H9 (cell line): ENCODE measurements around the gene KCNIP4. TPM values are rescaled to one million over a fixed set of nuclear protein-coding genes. Genes with fewer than 3 reads are reported as not detected.
A peak's percentile ranks its signal among the peaks of the same experiment; 100 is the strongest.

Experiments
- DNase-seq: peaks from one replicate; pipeline ENCODE4 v3.0.0-alpha.2; 2017
- H2AFZ ChIP-seq: one replicate; pipeline ENCODE4 v1.6.1; 2013; ENCODE audit warnings: mild to moderate bottlenecking, low read length, control low read depth, moderate library complexity
- H2AK5ac ChIP-seq: 2 replicates; pipeline ENCODE4 v1.6.1; 2013; ENCODE audit warnings: low read length, control low read depth, mixed read lengths; ENCODE audit not compliant: insufficient read length
- H2BK120ac ChIP-seq: one replicate; pipeline ENCODE4 v1.6.1; 2013; ENCODE audit warnings: low read depth, mild to moderate bottlenecking, low read length, control low read depth, inconsistent platforms; ENCODE audit not compliant: poor library complexity, severe bottlenecking
- H2BK12ac ChIP-seq: 2 replicates; pipeline ENCODE4 v1.6.1; 2013; ENCODE audit warnings: low read length, control low read depth, mixed read lengths, low read depth; ENCODE audit not compliant: insufficient read length
- H2BK15ac ChIP-seq: 2 replicates; pipeline ENCODE4 v1.6.1; 2013; ENCODE audit warnings: low read depth, low read length, control low read depth
- H2BK20ac ChIP-seq: one replicate; pipeline ENCODE4 v1.6.1; 2013; ENCODE audit warnings: low read depth, mild to moderate bottlenecking, low read length, control low read depth, inconsistent platforms; ENCODE audit not compliant: poor library complexity, severe bottlenecking
- H2BK5ac ChIP-seq: 2 replicates; pipeline ENCODE4 v1.6.1; 2013; ENCODE audit warnings: low read length, control low read depth, mixed read lengths; ENCODE audit not compliant: insufficient read length
- H3K14ac ChIP-seq: 2 replicates; pipeline ENCODE4 v1.6.1; 2013; ENCODE audit warnings: low read length, control low read depth; ENCODE audit not compliant: insufficient read depth
- H3K18ac ChIP-seq: 2 replicates; pipeline ENCODE4 v1.6.1; 2013; ENCODE audit warnings: low read depth, mild to moderate bottlenecking, mixed read lengths, low read length, control low read depth; ENCODE audit not compliant: insufficient read length
- H3K23ac ChIP-seq: 2 replicates; pipeline ENCODE4 v1.6.1; 2013; ENCODE audit warnings: low read length, control low read depth, mixed read lengths, low read depth; ENCODE audit not compliant: insufficient read length
- H3K23me2 ChIP-seq: 2 replicates; pipeline ENCODE4 v1.6.1; 2013; ENCODE audit warnings: low read depth, mild to moderate bottlenecking, mixed read lengths, low read length, control low read depth; ENCODE audit not compliant: insufficient read length, poor library complexity, severe bottlenecking
- H3K27ac ChIP-seq: 2 replicates; pipeline ENCODE4 v1.5.1; 2013; ENCODE audit warnings: low read length, control low read depth, mixed read lengths, low read depth; ENCODE audit not compliant: insufficient read length
- H3K27me3 ChIP-seq: 2 replicates; pipeline ENCODE4 v1.6.1; 2013; ENCODE audit warnings: low read length, control low read depth, inconsistent platforms; ENCODE audit not compliant: insufficient read depth
- H3K4ac ChIP-seq: 2 replicates; pipeline ENCODE4 v1.6.1; 2013; ENCODE audit warnings: low read depth, mild to moderate bottlenecking, control low read depth, inconsistent platforms, low read length, moderate library complexity
- H3K4me1 ChIP-seq: 2 replicates; pipeline ENCODE4 v1.6.1; 2013; ENCODE audit warnings: low read length, control low read depth, inconsistent platforms; ENCODE audit not compliant: insufficient read depth
- H3K4me2 ChIP-seq: 2 replicates; pipeline ENCODE4 v1.6.1; 2013; ENCODE audit warnings: low read length, control low read depth, mixed read lengths; ENCODE audit not compliant: insufficient read length, insufficient read depth
- H3K56ac ChIP-seq: 2 replicates; pipeline ENCODE4 v1.6.1; 2013; ENCODE audit warnings: low read depth, mild to moderate bottlenecking, mixed read lengths, low read length, control low read depth; ENCODE audit not compliant: insufficient read length
- H3K79me1 ChIP-seq: 2 replicates; pipeline ENCODE4 v1.6.1; 2013; ENCODE audit warnings: low read depth, mild to moderate bottlenecking, moderate library complexity, low read length, control low read depth, inconsistent platforms; ENCODE audit not compliant: insufficient read depth, poor library complexity, severe bottlenecking
- H3K79me2 ChIP-seq: 2 replicates; pipeline ENCODE4 v1.6.1; 2013; ENCODE audit warnings: low read length, control low read depth, inconsistent platforms; ENCODE audit not compliant: insufficient read depth
- H3K9ac ChIP-seq: 2 replicates; pipeline ENCODE4 v1.6.1; 2013; ENCODE audit warnings: low read length, control low read depth, mixed read lengths; ENCODE audit not compliant: insufficient read length; ENCODE audit errors: extremely low read depth
- H3K9me3 ChIP-seq: one replicate; pipeline ENCODE4 v1.6.1; 2013; ENCODE audit warnings: low read depth, low read length, inconsistent platforms; ENCODE audit not compliant: control insufficient read depth
- H3T11ph ChIP-seq: one replicate; pipeline ENCODE4 v1.6.1; 2013; ENCODE audit warnings: mild to moderate bottlenecking, low read length, control low read depth, inconsistent platforms
- H4K20me1 ChIP-seq: one replicate; pipeline ENCODE4 v1.6.1; 2013; ENCODE audit not compliant: control insufficient read depth, insufficient read length, insufficient read depth
- H4K5ac ChIP-seq: 2 replicates; pipeline ENCODE4 v1.6.1; 2013; ENCODE audit warnings: low read depth, mild to moderate bottlenecking, mixed read lengths, low read length, control low read depth; ENCODE audit not compliant: insufficient read length
- H4K8ac ChIP-seq: replicated peaks from 2 replicates; pipeline ENCODE4 v1.6.1; 2013; ENCODE audit warnings: low read length, control low read depth, mixed read lengths, low read depth; ENCODE audit not compliant: insufficient read length
- H4K91ac ChIP-seq: 2 replicates; pipeline ENCODE4 v1.6.1; 2013; ENCODE audit warnings: low read depth, mild to moderate bottlenecking, moderate library complexity, mixed read lengths, low read length, control low read depth; ENCODE audit not compliant: insufficient read length
- H3K27ac Mint-ChIP-seq, 3 experiments: 2 replicates in 2 of 3; 3 replicates in 1 of 3; pipeline ENCODE4 v1.8.0; 2020 to 2021; ENCODE audit warnings: mixed read lengths in 3 of 3, mild to moderate bottlenecking in 1 of 3, moderate library complexity in 1 of 3
- H3K27me3 Mint-ChIP-seq: 2 replicates; pipeline ENCODE4 v1.8.0; 2021; ENCODE audit warnings: low read depth, mild to moderate bottlenecking, moderate library complexity, mixed read lengths
- H3K36me3 Mint-ChIP-seq, 3 experiments: 2 replicates in 2 of 3; 3 replicates in 1 of 3; pipeline ENCODE4 v1.8.0; 2020 to 2021; ENCODE audit warnings: low read depth in 3 of 3, mixed read lengths in 3 of 3; ENCODE audit not compliant: insufficient read depth in 1 of 3
- H3K4me1 Mint-ChIP-seq, 2 experiments: 2 replicates each; pipeline ENCODE4 v1.8.0; 2020; ENCODE audit warnings: mixed read lengths in 2 of 2
- H3K4me3 Mint-ChIP-seq, 2 experiments: 2 replicates in 1 of 2; 3 replicates in 1 of 2; pipeline ENCODE4 v1.8.0; 2020 to 2021; ENCODE audit warnings: mild to moderate bottlenecking in 2 of 2, mixed read lengths in 2 of 2, moderate library complexity in 1 of 2
- H3K9me3 Mint-ChIP-seq, 2 experiments: 2 replicates in 1 of 2; 3 replicates in 1 of 2; pipeline ENCODE4 v1.8.0; 2020; ENCODE audit warnings: mild to moderate bottlenecking in 2 of 2, mixed read lengths in 2 of 2, moderate library complexity in 1 of 2
- CTCF ChIP-seq: fragments of 200-600 bp; sonication (generic); conservative IDR thresholded peaks from 3 replicates; pipeline ENCODE4 v1.8.0; 2021; ENCODE audit warnings: antibody characterized with exemption, mild to moderate bottlenecking
- WGBS: extraction: QIAGEN DNeasy Blood & Tissue Kit; methylation state at CpG from one replicate; pipeline ENCODE4 v1.1.7; 2013; ENCODE audit warnings: missing lambda C conversion rate, low lambda C conversion rate, mixed read lengths; ENCODE audit not compliant: insufficient read length; ENCODE audit errors: extremely low coverage; 5-methylcytosine and 5-hydroxymethylcytosine counted together
- total RNA-seq: library from RNA; stranded (reverse); gene quantifications from 2 replicates; pipeline ENCODE4 v1.2.1, GENCODE V29; 2021

Gene KCNIP4
- total RNA-seq, 1 experiment from 2014 or later: not detected

- no peaks in the 10 kb centered on the region for H3K79me2 ChIP-seq
- no CpG with 5 or more reads among the region's 3 CpGs for WGBS
- H3K4me2 ChIP-seq: no peak overlapping the region
- H4K91ac ChIP-seq: no peak overlapping the region
- no peaks in the 10 kb centered on the region for H3K23me2 ChIP-seq
- H2BK12ac ChIP-seq: no peak overlapping the region
- H3K79me1 ChIP-seq: no peaks in the 10 kb centered on the region
- no peak overlapping the region for H2AFZ ChIP-seq
- no peak overlapping the region for H4K8ac ChIP-seq
- H2BK15ac ChIP-seq: no peak overlapping the region
- Mint-ChIP-seq H3K27me3 (peaks cover 9% of the 10 kb centered on the region), H3K9me3 (no peaks in the 10 kb centered on the region), H3K4me1 (peaks cover 0 to 4% of the 10 kb centered on the region in 2 experiments; a peak in 2 of 4 replicates), H3K27ac (0 out of 7 replicates have a peak overlapping the region, but pooled peaks of 1 of the 3 experiments have one; percentile 59), H3K36me3 (no peaks in the 10 kb centered on the region), H3K4me3 (no peak overlapping the region)
- H3K9ac ChIP-seq: no peak overlapping the region
- no peak overlapping the region for H3K18ac ChIP-seq
- H2BK20ac ChIP-seq: no peak overlapping the region
- no peaks in the 10 kb centered on the region for H3K9me3 ChIP-seq
- H3K56ac ChIP-seq: no peak overlapping the region
- H3K27ac ChIP-seq: no peak overlapping the region
- no peak for DNase-seq
- no peak overlapping the region for H2BK5ac ChIP-seq
- H3K14ac ChIP-seq: no peak overlapping the region
- no peaks in the 10 kb centered on the region for H3K4me1 ChIP-seq
- no peak for TF ChIP-seq CTCF
- no peak overlapping the region for H2AK5ac ChIP-seq
- no peaks in the 10 kb centered on the region for H3K27me3 ChIP-seq
- no peak overlapping the region for H2BK120ac ChIP-seq
- no peak overlapping the region for H3K4ac ChIP-seq
- H4K5ac ChIP-seq: no peak overlapping the region
- no peaks in the 10 kb centered on the region for H4K20me1 ChIP-seq
- H3T11ph ChIP-seq: no peak overlapping the region
- H3K23ac ChIP-seq: no peak overlapping the region
Observed at GRCh38 chr4:21535898-21536297, 412.7 kb downstream of the KCNIP4 start.
